HepG2 (cell line): Measurements from ENCODE around the gene PTPN12. TPM values are rescaled to one million over a fixed set of nuclear protein-coding genes. Genes with fewer than 3 reads are reported as not detected.

Source experiments
- CENPT ChIP-seq: sonication (generic); formaldehyde crosslinking; IDR thresholded peaks from 2 replicates; pipeline ENCODE4 v1.8.0; 2022; ENCODE audit warnings: low read depth, mild to moderate bottlenecking, moderate library complexity, missing genetic modification reagents
- GATAD1 ChIP-seq: IDR thresholded peaks from 2 replicates; pipeline ENCODE4 v1.6.1; 2016; ENCODE audit warnings: missing genetic modification reagents, missing compliant biosample characterization
- HOXD1 ChIP-seq: sonication (generic); formaldehyde crosslinking; IDR thresholded peaks from 2 replicates; pipeline ENCODE4 v1.5.0; 2020; ENCODE audit warnings: missing genetic modification reagents
- KAT7 ChIP-seq: IDR thresholded peaks from 2 replicates; pipeline ENCODE4 v1.6.1; 2018; ENCODE audit warnings: borderline replicate concordance, missing compliant biosample characterization
- NR2F6 ChIP-seq, 2 experiments: IDR thresholded peaks; 2 replicates each; pipeline ENCODE4 v1.6.1; 2016; ENCODE audit warnings: antibody characterized with exemption in 1 of 2, mild to moderate bottlenecking in 1 of 2
- PAX8 ChIP-seq: sonication (generic); formaldehyde crosslinking; IDR thresholded peaks from 2 replicates; pipeline ENCODE4 v1.8.0; 2022; ENCODE audit warnings: mild to moderate bottlenecking, missing genetic modification reagents, borderline replicate concordance
- TCF7 ChIP-seq: sonication (generic); IDR thresholded peaks from 2 replicates; pipeline ENCODE4 v1.6.1; 2016; ENCODE audit warnings: antibody characterized with exemption, low read depth
- ZBTB7A ChIP-seq: sonication (generic); formaldehyde crosslinking; IDR thresholded peaks from 2 replicates; pipeline ENCODE4 v1.8.0; 2022; ENCODE audit warnings: mild to moderate bottlenecking, missing genetic modification reagents
- ZNF570 ChIP-seq: sonication (generic); formaldehyde crosslinking; IDR thresholded peaks from 2 replicates; pipeline ENCODE4 v1.4.0; 2020; ENCODE audit warnings: mild to moderate bottlenecking, missing genetic modification reagents, borderline replicate concordance
- ZNF605 ChIP-seq: sonication (generic); formaldehyde crosslinking; IDR thresholded peaks from 2 replicates; pipeline ENCODE4 v1.8.0; 2022; ENCODE audit warnings: mild to moderate bottlenecking, missing genetic modification reagents
- ZNF607 ChIP-seq: sonication (generic); formaldehyde crosslinking; IDR thresholded peaks from 2 replicates; pipeline ENCODE4 v1.5.1; 2020; ENCODE audit warnings: missing genetic modification reagents, mild to moderate bottlenecking, borderline replicate concordance
- ZNF652 ChIP-seq: IDR thresholded peaks from 2 replicates; pipeline ENCODE4 v1.6.1; 2016; ENCODE audit warnings: low read depth, borderline replicate concordance
- ZNF720 ChIP-seq: sonication (generic); formaldehyde crosslinking; IDR thresholded peaks from 2 replicates; pipeline ENCODE4 v1.4.0; 2020; ENCODE audit warnings: missing genetic modification reagents
- ZNF780A ChIP-seq: sonication (generic); formaldehyde crosslinking; IDR thresholded peaks from 2 replicates; pipeline ENCODE4 v1.8.0; 2022; ENCODE audit warnings: mild to moderate bottlenecking, missing genetic modification reagents, moderate library complexity
- ZSCAN9 ChIP-seq: IDR thresholded peaks from 2 replicates; pipeline ENCODE4 v1.6.1; 2016; ENCODE audit warnings: borderline replicate concordance
- polyA plus RNA-seq, 8 experiments: library from polyadenylated mRNA; depleted of rRNA in 3 of 8; stranded (reverse) in 7 of 8; unstranded in 1 of 8; fragments of >200 nt; fragmentation: Illumina TruSeq in 4 of 8; extraction: Trizol in 4 of 8; gene quantifications; 2 replicates each; pipeline versions ENCODE4 v1.2.1 to v1.2.3, GENCODE V29; 2011 to 2016; ENCODE audit warnings: low read depth in 4 of 8, missing spikeins in 1 of 8, mixed read lengths in 1 of 8; ENCODE audit not compliant: insufficient read depth in 1 of 8
- total RNA-seq, 5 experiments: library from RNA; depleted of rRNA; stranded (reverse); fragments of >200 nt; fragmentation: Illumina TruSeq; extraction: Trizol; gene quantifications; 2 replicates each; pipeline ENCODE4 v1.2.3, GENCODE V29; 2016; ENCODE audit warnings: low read depth in 1 of 5
- TF ChIP-seq, protein P1 (sequence below): sonication (generic); formaldehyde crosslinking; IDR thresholded peaks from 2 replicates; pipeline ENCODE4 v1.5.0; 2020; ENCODE audit warnings: mild to moderate bottlenecking, missing genetic modification reagents
- TF ChIP-seq, protein P2 (sequence below): sonication (generic); formaldehyde crosslinking; IDR thresholded peaks from 2 replicates; pipeline ENCODE4 v1.5.0; 2020; ENCODE audit warnings: mild to moderate bottlenecking, missing genetic modification reagents
- TF ChIP-seq, protein P3 (sequence below): sonication (generic); formaldehyde crosslinking; IDR thresholded peaks from 2 replicates; pipeline ENCODE4 v1.4.0; 2020; ENCODE audit warnings: missing genetic modification reagents

Gene PTPN12
- total and polyA plus RNA-seq, 2 of the 13 experiments (the other 11 are each of a cell fraction or from before 2014, with no cell fraction given), result 22.9 to 56.8 TPM

DNA sequence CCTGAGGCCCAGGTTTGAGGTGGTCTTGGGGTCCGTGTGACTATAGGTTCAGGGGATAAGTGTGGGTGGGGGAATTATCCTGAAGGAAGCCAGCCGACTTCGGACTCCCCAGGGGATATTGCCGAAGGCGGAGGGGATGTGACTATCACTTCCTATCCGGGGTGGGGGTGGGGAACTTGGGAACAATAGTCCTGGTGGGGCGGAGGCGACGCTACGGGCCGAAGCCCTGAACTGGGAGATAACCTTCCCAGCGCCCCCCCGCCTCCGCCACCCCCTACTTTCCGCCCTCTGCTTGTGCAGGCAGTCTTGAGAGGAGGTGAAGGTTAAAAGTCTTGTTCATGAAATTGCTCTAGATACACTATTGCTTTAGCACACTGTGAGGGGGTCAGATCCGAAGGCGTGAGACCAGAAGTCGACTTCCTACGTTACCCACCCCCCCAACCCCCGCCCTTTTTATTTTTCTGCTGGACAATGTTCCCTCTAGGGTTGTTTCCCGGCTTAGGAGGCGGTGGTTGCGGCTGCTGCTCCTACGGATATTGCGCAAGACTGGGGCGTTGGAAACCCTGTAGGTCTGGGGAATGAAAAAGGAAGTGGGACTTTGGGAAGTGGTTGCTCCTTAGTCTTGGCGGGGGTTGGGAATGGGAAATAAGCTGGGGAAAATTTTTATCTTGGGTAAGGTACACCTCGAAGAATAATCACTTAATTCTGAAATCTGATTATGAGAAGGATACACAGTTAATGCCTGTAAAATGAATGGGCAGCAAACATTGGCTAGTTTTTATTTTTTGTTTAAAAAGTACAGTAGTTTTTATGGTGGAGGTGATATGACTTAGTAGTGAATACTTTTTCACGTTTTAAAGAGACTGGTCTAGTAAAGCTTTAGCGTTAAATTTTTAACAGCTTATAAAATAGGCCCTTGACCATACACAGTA, 1.5 kb downstream of the PTPN12 start (continued):
- TF ChIP-seq, protein P1, sequence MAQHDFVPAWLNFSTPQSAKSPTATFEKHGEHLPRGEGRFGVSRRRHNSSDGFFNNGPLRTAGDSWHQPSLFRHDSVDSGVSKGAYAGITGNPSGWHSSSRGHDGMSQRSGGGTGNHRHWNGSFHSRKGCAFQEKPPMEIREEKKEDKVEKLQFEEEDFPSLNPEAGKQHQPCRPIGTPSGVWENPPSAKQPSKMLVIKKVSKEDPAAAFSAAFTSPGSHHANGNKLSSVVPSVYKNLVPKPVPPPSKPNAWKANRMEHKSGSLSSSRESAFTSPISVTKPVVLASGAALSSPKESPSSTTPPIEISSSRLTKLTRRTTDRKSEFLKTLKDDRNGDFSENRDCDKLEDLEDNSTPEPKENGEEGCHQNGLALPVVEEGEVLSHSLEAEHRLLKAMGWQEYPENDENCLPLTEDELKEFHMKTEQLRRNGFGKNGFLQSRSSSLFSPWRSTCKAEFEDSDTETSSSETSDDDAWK (CRISPR knock-in tag), result no peak
- TF ChIP-seq ZNF570 (CRISPR knock-in tag) (no peak), TCF7 (no peak; the same call in 1 of the 2 replicates), KAT7 (CRISPR knock-in tag) (no peak; the same call in 1 of the 2 replicates), ZSCAN9 (CRISPR knock-in tag) (no peak), GATAD1 (CRISPR knock-in tag) (peak; percentile 19; the same call in 1 of the 2 replicates), ZNF652 (CRISPR knock-in tag) (no peak), NR2F6 (IDR thresholded peaks at IDR 0.05) (peak; percentile 43), NR2F6 (CRISPR knock-in tag; IDR thresholded peaks at IDR 0.05) (peak; percentile 43), PAX8 (no peak), ZNF605 (CRISPR knock-in tag) (no peak), ZNF720 (CRISPR knock-in tag) (no peak), HOXD1 (CRISPR knock-in tag) (no peak), ZNF607 (CRISPR knock-in tag) (no peak), CENPT (CRISPR knock-in tag) (no peak), ZNF780A (CRISPR knock-in tag) (no peak), ZBTB7A (CRISPR knock-in tag) (no peak)
- TF ChIP-seq, protein P2, sequence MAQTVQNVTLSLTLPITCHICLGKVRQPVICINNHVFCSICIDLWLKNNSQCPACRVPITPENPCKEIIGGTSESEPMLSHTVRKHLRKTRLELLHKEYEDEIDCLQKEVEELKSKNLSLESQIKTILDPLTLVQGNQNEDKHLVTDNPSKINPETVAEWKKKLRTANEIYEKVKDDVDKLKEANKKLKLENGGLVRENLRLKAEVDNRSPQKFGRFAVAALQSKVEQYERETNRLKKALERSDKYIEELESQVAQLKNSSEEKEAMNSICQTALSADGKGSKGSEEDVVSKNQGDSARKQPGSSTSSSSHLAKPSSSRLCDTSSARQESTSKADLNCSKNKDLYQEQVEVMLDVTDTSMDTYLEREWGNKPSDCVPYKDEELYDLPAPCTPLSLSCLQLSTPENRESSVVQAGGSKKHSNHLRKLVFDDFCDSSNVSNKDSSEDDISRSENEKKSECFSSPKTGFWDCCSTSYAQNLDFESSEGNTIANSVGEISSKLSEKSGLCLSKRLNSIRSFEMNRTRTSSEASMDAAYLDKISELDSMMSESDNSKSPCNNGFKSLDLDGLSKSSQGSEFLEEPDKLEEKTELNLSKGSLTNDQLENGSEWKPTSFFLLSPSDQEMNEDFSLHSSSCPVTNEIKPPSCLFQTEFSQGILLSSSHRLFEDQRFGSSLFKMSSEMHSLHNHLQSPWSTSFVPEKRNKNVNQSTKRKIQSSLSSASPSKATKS, result no peak
- TF ChIP-seq, protein P3, sequence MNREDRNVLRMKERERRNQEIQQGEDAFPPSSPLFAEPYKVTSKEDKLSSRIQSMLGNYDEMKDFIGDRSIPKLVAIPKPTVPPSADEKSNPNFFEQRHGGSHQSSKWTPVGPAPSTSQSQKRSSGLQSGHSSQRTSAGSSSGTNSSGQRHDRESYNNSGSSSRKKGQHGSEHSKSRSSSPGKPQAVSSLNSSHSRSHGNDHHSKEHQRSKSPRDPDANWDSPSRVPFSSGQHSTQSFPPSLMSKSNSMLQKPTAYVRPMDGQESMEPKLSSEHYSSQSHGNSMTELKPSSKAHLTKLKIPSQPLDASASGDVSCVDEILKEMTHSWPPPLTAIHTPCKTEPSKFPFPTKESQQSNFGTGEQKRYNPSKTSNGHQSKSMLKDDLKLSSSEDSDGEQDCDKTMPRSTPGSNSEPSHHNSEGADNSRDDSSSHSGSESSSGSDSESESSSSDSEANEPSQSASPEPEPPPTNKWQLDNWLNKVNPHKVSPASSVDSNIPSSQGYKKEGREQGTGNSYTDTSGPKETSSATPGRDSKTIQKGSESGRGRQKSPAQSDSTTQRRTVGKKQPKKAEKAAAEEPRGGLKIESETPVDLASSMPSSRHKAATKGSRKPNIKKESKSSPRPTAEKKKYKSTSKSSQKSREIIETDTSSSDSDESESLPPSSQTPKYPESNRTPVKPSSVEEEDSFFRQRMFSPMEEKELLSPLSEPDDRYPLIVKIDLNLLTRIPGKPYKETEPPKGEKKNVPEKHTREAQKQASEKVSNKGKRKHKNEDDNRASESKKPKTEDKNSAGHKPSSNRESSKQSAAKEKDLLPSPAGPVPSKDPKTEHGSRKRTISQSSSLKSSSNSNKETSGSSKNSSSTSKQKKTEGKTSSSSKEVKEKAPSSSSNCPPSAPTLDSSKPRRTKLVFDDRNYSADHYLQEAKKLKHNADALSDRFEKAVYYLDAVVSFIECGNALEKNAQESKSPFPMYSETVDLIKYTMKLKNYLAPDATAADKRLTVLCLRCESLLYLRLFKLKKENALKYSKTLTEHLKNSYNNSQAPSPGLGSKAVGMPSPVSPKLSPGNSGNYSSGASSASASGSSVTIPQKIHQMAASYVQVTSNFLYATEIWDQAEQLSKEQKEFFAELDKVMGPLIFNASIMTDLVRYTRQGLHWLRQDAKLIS (CRISPR knock-in tag), result no peak
